NCI-H128 (cell line): ENCODE data around the gene SND1.

Experiments
- DNase-seq: peaks from one replicate; lab custom pipeline; 2025; ENCODE audit not compliant: unreplicated experiment; lab: John Stamatoyannopoulos, UW

The SND1 gene

GRCh38 chr7:127798769-127799372 is 146.9 kb downstream of the SND1 start:
- no peak for DNase-seq

GRCh38 chr7:127799535-127800305 is 147.7 kb downstream of the SND1 start:
- no peak for DNase-seq

DNA sequence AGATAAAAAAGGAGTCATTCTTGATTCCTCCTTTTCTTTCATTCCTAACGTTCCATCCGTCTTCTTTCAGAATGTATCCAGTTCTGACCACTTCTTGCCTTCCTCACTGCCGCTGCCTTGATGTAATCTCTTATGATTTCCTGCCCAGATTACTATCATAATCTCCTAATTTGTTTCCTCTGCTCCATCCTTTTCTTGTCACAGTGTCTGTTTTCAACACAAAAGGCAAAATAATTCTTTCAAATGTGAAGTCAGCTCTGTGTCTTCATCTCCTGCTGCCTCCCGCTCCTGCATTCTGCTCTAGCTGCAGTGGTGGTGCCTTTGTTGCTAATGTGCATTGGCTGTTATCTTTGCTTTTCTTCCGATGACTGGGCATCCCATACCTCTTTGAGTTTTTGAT is 150.9 kb downstream of the SND1 start:
- no peak for DNase-seq

- no peak for DNase-seq
These were observed 151.6 kb downstream of the SND1 start for GRCh38 chr7:127803626-127804025.

DNA sequence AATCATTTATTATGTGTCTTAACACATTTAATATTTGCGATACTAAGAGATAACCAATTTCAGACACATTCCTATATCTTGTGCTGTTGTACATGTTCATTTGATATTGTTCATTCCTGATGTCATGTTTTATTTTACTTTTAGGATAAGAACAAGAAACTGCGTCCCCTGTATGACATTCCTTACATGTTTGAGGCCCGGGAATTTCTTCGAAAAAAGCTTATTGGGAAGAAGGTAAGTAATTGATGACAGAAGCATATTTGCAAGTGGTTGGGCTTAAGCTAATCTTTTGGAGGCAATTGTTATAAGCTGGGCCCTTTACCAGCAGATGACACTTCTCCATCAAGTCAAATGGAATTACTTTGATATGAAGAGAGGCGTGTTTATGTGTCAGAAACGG is 155.3 kb downstream of the SND1 start:
- no peak for DNase-seq

GRCh38 chr7:127807829-127808228 is 155.8 kb downstream of the SND1 start:
- no peak for DNase-seq

GRCh38 chr7:127809261-127809702 is 157.3 kb downstream of the SND1 start:
- DNase-seq = no peak

DNA sequence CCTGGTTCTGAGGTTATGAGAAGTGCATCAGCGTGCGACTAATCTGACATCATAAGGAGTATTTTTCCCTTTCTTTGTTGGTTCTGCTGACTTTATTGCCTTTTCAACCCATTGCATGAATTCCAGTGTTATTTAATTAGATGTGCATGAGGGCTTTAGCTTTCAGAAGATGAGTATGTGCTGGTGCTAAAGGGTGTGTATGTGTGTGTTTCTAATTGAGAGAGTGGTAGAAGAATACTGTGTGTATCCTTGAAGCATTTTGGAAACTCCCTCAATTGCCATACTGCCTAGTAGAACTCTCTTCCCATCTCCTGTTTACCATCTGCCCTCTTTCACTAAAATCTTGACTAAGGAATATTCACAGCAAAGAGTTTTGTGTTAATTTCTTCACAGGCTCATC is 158.1 kb downstream of the SND1 start:
- no peak for DNase-seq

- no peak for DNase-seq
These were observed 159.0 kb downstream of the SND1 start for GRCh38 chr7:127810696-127811660.

- DNase-seq = no peak
These were observed 160.5 kb downstream of the SND1 start for GRCh38 chr7:127812540-127812939.

- DNase-seq = no peak
These were observed 162.1 kb downstream of the SND1 start for GRCh38 chr7:127813991-127814541.

DNA sequence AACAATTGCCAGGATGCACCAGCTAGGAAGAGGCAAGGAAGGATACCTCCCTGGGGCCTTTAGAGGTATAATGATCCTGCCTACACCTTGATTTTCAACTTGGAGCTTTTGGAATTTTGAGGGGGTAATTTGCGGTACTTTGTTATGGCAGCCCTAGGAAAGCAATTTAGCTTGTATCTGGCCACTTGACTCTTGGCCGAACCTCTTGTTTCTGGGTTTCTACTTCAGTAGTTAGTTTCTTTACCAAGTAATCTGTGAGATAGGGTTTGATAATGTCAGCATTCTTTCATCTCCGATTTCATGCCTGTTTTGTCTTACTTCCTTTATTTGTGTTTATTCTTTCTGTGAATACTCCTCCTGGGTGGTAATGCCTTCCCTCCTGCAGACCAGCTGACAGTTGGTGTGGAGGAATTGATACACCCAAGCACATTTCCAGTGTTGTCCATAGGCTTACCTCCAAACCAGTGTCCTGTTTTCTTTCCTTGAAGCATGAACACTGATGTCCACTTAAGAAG is 163.7 kb downstream of the SND1 start:
- DNase-seq = no peak

DNA sequence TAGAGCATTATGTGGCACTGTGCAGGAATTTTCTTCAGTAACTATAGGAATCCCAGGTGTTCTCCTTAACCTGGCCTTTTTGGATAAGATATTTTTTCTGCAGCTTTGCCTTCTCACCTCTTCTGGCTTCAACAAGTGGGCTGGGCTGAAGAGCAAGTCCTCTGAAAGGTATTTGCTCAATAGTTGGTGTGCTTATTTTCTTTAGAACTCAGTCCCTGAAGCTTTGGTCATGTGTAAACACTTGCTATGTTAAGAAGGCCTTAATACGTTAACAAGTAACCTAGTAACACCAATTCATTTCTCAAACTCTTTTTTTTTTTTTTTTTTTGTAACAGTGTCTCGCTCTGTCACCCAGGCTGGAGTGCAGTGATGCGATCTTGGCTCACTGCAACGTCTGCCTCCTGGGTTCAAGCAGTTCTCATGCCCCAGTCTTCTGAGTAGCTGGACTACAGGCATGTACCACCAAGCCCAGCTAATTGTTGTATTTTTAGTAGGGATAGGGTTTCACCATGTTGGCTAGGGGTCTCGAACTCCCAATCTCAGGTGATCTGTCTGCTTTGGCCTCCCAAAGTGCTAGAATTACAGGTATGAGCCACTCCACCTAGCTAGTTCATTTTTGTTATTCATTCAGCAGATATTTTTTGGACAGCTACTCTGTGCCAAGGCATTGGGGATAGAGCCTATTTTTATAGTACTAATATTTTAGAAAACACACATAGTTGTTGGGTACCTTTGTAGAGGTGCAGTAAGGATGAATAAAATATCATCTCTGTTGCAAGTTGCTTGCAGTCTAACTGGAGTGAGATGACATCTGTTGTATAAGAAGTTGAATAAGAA is 164.6 kb downstream of the SND1 start:
- no peak for DNase-seq

- no peak for DNase-seq
These were observed 165.5 kb downstream of the SND1 start for GRCh38 chr7:127817466-127817865.

DNA sequence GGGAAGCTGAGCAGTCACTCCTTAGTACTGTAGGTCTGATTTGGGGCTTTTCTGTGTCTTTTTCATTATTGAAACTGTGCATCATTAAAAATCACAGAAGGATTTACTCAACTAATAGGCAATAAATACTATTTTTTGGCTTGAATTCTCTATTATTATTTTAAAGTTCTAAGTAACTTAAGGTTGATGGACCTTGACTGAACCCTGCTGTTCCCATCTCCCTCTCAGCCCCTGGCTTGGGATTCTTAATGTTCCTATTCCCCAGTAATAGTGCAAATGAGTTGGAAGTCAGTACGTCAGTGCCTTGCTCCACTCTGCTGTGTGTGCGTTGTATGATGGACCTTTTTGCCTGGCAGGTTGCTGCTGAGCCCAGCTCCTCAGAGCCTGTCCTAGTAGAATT is 166.3 kb downstream of the SND1 start:
- DNase-seq = no peak

- DNase-seq = no peak
These were observed 168.2 kb downstream of the SND1 start for GRCh38 chr7:127819975-127820731.

DNA sequence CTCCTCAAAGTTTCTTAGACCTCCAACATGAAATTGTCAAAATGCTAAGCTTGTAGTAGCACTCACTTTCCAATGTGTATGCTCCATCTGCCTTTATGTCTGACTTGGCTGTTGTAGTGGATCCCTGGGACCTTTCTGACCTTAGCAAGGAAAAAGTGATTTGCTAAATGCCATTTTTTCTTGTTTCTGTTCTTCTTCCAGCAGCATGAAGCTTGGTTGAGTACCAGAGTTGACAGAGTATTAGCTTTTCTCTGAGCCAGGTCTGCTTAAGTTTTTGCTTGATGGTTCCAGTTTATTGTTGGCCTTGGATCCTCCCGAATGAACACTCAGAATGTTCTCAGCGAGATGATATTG is 168.7 kb downstream of the SND1 start:
- DNase-seq = no peak

DNA sequence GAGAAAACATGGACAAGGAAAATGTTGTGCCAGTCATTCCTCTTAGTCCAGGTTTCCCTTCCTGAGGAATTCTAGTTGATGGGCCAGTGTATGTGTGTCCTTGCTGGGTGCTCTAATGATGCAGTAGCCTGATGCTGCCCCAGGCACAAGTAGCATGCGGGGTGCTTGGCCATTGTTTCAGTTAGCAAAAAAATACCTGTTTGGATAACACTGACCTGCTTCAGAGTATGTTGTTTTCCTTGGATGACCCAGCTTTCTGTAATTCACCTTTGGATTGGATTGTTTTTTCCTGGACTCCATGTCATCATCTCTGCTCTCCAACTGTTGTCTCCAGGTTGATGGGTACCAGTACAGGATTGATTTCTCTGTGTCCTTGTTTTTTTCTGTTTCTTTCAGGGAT is 169.2 kb downstream of the SND1 start:
- no peak for DNase-seq

DNA sequence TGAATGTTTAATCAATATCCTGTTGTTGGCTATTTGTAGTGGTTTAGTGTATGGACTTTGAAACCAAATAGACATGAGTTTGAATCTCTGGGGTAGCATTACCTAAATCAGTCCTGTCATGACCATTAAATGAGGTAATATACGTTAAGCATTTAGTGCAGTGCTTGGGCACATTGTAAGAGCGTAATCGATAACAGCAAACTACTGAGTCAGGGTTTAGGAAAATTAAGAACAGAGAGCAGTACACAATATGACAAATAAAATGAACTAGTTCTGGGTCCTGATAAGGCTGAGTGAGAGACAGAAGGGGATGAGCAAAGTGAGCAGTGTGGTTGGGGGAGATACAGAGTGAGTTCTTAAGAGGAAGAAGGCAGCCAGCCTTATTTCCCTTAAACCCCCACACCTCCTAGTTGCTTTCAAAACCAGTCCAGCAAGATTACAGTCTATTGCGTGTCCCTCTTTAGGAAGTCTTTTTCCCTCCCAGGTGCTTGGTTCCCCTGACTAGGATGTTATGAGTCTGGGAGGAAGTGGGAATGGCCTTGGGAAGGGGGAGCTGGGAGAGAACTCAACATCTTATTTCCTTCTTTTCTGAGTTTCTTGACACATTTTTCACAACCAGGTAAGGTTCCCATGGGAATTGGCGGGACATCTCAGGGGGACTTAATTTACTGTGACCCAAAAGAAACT is 171.0 kb downstream of the SND1 start:
- DNase-seq = no peak
